ENCODE results near the gene ATP5ME.
"Not testable (repeated sequence)": the region's sequence is repeated elsewhere in the genome, so short reads cannot be mapped to it uniquely, and the experiment has no call there.

Gene ATP5ME

GRCh38 chr4:635851-636627 lies 38.0 kb downstream of the ATP5ME start:
- no peak for TF ChIP-seq CTCF (IDR thresholded peaks at IDR 0.05; ENCODE audit: low read depth, low read length)

GRCh38 chr4:635066-635835 lies 38.8 kb downstream of the ATP5ME start:
- not testable (repeated sequence) for DNase-seq (ENCODE audit: extremely low read depth, low read depth)

More at GRCh38 chr4:635851-636627, 38.0 kb downstream of the ATP5ME start:
- DNase-seq (ENCODE audit: extremely low read depth, low read depth), result no peak

- no peak for TF ChIP-seq CTCF (IDR thresholded peaks at IDR 0.05; ENCODE audit: low read depth, low read length)
- DNase-seq (ENCODE audit: extremely low read depth, low read depth), result no peak
Observed at GRCh38 chr4:634599-634985, 39.5 kb downstream of the ATP5ME start.

- no peak for TF ChIP-seq CTCF (IDR thresholded peaks at IDR 0.05; ENCODE audit: low read depth, low read length)
Observed at GRCh38 chr4:633976-634598, 40.0 kb downstream of the ATP5ME start.

GRCh38 chr4:633406-633805 lies 40.7 kb downstream of the ATP5ME start:
- no peak for DNase-seq (ENCODE audit: extremely low read depth, low read depth)
- no peak for TF ChIP-seq CTCF (IDR thresholded peaks at IDR 0.05; ENCODE audit: low read depth, low read length)

More at GRCh38 chr4:633976-634598, 40.0 kb downstream of the ATP5ME start:
- no peak for DNase-seq (ENCODE audit: extremely low read depth, low read depth)

- TF ChIP-seq CTCF (IDR thresholded peaks at IDR 0.05; ENCODE audit: low read depth, low read length), result no peak
- no peak for DNase-seq (ENCODE audit: extremely low read depth, low read depth)
Observed at GRCh38 chr4:632926-633325, 41.1 kb downstream of the ATP5ME start.

- DNase-seq (ENCODE audit: extremely low read depth, low read depth), result no peak
- no peak for TF ChIP-seq CTCF (IDR thresholded peaks at IDR 0.05; ENCODE audit: low read depth, low read length)
Observed at GRCh38 chr4:632196-632790, 41.8 kb downstream of the ATP5ME start.

Measured in AG09319 (cell line).